ENCODE data around the gene ABAT. TPM values are rescaled to one million over a fixed set of nuclear protein-coding genes. Genes with fewer than 3 reads are reported as not detected.

ABAT gene
- total RNA-seq, 1 donor from 2014 or later = 21.4 TPM

DNA sequence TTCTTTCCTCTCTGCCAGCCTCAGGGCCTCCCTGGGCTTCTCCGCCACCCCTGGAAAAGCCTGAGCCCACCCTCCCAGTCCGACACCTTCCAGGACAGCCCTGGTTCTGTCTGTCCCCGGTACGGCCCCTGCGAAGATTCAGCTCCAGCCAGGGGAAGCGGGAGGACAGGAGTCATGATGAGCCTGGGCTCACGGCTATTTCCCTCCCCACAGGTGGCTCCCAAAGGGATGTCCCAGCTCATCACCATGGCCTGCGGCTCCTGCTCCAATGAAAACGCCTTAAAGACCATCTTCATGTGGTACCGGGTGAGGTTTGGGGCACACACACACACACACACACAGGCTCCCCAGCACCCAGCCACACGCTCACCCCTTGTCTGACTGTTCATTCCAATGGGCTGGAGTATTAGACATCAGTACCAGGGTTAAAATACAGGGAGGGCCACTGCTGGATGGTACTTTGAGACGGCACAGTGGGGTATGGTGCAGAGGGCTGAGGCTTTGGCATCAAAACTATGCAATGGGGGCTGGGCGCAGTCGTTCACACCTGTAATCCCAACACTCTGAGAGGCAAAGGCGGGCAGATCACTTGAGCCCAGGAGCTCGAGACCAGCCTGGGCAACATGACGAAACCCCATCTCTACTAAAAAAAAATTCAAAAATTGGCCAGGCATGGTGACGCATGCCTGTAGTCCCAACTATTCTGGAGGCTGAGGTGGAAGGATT lies 90.3 kb downstream of the ABAT start:
- Mint-ChIP-seq H3K4me1 (no peaks in the 10 kb centered on the region), H3K36me3 (peaks cover 25% of the 10 kb centered on the region), H3K27me3 (ENCODE audit: low read depth) (no peaks in the 10 kb centered on the region), H3K27ac (no peak overlapping the region), H3K4me3 (no peak overlapping the region), H3K9me3 (no peaks in the 10 kb centered on the region)
- no peak for DNase-seq (ENCODE audit: low spot score in 2 of 2, unreplicated experiment in 2 of 2)
- TF ChIP-seq, protein P1, sequence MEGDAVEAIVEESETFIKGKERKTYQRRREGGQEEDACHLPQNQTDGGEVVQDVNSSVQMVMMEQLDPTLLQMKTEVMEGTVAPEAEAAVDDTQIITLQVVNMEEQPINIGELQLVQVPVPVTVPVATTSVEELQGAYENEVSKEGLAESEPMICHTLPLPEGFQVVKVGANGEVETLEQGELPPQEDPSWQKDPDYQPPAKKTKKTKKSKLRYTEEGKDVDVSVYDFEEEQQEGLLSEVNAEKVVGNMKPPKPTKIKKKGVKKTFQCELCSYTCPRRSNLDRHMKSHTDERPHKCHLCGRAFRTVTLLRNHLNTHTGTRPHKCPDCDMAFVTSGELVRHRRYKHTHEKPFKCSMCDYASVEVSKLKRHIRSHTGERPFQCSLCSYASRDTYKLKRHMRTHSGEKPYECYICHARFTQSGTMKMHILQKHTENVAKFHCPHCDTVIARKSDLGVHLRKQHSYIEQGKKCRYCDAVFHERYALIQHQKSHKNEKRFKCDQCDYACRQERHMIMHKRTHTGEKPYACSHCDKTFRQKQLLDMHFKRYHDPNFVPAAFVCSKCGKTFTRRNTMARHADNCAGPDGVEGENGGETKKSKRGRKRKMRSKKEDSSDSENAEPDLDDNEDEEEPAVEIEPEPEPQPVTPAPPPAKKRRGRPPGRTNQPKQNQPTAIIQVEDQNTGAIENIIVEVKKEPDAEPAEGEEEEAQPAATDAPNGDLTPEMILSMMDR (IDR thresholded peaks at IDR 0.05; ENCODE audit: unreplicated experiment) = no peak

DNA sequence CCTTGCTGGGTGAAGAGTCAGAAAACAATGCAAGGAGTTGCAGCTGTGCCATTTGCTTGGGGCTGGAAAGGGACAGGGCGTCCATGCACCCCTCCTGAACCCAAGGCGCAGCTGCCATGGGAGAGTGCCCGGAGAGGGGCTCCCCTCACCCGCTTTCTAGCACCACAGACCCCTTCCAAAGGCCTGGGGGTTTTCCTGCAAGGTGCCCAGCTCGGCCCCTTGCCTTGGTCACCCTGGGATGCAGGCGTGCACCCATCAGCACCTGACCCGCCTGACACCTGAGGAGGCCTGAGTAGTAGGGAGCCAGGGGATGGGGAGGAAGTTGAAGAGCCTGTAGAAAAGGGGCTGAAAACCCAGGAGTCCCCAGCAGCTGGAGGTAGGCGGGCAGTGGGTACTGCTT lies 92.8 kb downstream of the ABAT start:
- TF ChIP-seq, protein P1 (IDR thresholded peaks at IDR 0.05; ENCODE audit: unreplicated experiment) = no peak
- Mint-ChIP-seq H3K4me1 (no peaks in the 10 kb centered on the region), H3K9me3 (no peaks in the 10 kb centered on the region), H3K36me3 (peaks cover 16% of the 10 kb centered on the region), H3K4me3 (no peak overlapping the region), H3K27me3 (ENCODE audit: low read depth) (no peaks in the 10 kb centered on the region), H3K27ac (no peak overlapping the region)
- DNase-seq (ENCODE audit: low spot score in 2 of 2, unreplicated experiment in 2 of 2) = no peak

DNA sequence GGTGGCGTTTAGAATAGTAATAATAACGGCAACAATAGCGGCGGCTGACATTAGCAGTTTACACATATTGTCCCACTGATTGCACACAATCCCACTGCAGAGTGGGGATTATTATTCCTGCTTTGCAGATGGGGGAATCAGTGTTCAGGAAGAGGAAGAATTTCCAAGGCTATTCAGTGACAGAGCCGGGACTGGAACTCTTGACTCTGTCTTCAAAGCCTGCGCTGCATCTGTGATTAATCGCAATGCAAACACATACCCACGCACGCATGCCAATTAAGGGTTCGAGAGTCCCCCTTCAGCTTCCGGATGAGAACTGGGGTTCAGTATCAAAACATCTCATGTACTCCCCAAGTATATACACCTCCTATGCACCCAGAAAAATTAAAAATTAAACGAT lies 93.9 kb downstream of the ABAT start:
- H3K9me3 Mint-ChIP-seq = no peaks in the 10 kb centered on the region
- no peak for DNase-seq (ENCODE audit: low spot score in 2 of 2, unreplicated experiment in 2 of 2)
- H3K27me3 Mint-ChIP-seq (ENCODE audit: low read depth) = no peaks in the 10 kb centered on the region
- H3K36me3 Mint-ChIP-seq = peaks cover 22% of the 10 kb centered on the region
- no peak overlapping the region for H3K4me3 Mint-ChIP-seq
- no peak overlapping the region for H3K27ac Mint-ChIP-seq
- H3K4me1 Mint-ChIP-seq = no peaks in the 10 kb centered on the region
- TF ChIP-seq, protein P1 (IDR thresholded peaks at IDR 0.05; ENCODE audit: unreplicated experiment) = no peak

DNA sequence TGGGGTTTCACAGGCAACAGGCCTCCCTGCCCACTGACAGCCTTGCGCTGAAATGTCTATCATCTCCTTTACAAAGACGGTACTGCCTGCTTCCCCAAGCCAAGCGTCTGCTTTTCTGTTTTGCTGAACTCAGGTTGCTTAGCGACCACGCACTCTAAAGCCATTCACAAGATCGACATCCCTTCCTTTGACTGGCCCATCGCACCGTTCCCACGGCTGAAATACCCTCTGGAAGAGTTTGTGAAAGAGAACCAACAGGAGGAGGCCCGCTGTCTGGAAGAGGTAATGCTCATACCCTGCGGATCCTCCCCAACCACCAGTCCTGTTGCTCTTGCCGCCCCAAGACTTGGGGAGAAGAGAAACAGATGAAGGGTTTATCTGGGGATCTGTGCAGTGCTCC lies 94.3 kb downstream of the ABAT start:
- Mint-ChIP-seq H3K36me3 (peaks cover 26% of the 10 kb centered on the region), H3K9me3 (no peaks in the 10 kb centered on the region), H3K27ac (no peak overlapping the region), H3K4me1 (no peaks in the 10 kb centered on the region), H3K27me3 (ENCODE audit: low read depth) (no peaks in the 10 kb centered on the region), H3K4me3 (no peak overlapping the region)
- no peak for DNase-seq (ENCODE audit: low spot score in 2 of 2, unreplicated experiment in 2 of 2)
- TF ChIP-seq, protein P1 (IDR thresholded peaks at IDR 0.05; ENCODE audit: unreplicated experiment) = no peak

DNA sequence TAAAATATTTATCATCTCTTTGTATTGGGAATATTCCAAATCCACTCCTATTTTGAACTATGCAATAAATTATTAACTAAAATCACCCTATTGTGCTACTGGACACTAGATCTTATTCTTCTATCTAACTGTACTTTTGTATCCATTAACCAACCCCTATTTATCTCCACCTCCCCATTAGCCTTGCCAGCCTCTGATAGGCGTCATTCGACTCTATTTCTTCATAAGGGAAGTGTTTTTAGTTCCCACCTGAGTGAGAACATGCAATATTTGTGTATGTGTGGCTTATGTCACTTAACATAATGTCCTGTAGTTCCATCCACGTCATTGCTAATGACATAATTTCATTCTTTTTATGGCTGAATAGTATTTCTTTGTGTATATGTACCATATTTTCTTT lies 99.1 kb downstream of the ABAT start:
- H3K4me3 Mint-ChIP-seq = no peak overlapping the region
- TF ChIP-seq, protein P1 (IDR thresholded peaks at IDR 0.05; ENCODE audit: unreplicated experiment) = no peak
- no peak overlapping the region for H3K27ac Mint-ChIP-seq
- no peak for DNase-seq (ENCODE audit: low spot score in 2 of 2, unreplicated experiment in 2 of 2)
- H3K36me3 Mint-ChIP-seq = peaks cover 31% of the 10 kb centered on the region
- peaks cover 3% of the 10 kb centered on the region for H3K9me3 Mint-ChIP-seq
- H3K4me1 Mint-ChIP-seq = no peaks in the 10 kb centered on the region
- no peaks in the 10 kb centered on the region for H3K27me3 Mint-ChIP-seq (ENCODE audit: low read depth)
